ENCODE data around the gene PDCD7.

DNA sequence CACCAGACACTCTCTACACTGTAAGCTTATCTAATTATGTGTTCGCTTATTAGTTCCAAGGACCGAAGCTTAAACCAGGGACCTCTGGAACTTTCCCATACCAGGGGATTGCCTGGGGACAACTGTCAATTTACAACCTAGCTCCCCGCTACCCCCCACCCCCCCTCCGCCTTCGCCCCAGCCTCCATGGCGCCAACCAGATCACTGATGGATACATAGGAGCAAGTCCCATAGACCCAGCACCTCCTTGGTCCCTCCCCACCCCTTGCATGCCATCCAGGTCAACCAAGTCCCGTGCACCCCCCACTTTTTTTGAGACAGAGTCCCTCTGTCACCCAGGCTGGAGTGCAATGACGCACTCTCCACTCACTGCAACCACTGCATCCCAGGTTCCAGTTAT is 930 bp upstream of the PDCD7 start:
- TF ChIP-seq, protein P1, sequence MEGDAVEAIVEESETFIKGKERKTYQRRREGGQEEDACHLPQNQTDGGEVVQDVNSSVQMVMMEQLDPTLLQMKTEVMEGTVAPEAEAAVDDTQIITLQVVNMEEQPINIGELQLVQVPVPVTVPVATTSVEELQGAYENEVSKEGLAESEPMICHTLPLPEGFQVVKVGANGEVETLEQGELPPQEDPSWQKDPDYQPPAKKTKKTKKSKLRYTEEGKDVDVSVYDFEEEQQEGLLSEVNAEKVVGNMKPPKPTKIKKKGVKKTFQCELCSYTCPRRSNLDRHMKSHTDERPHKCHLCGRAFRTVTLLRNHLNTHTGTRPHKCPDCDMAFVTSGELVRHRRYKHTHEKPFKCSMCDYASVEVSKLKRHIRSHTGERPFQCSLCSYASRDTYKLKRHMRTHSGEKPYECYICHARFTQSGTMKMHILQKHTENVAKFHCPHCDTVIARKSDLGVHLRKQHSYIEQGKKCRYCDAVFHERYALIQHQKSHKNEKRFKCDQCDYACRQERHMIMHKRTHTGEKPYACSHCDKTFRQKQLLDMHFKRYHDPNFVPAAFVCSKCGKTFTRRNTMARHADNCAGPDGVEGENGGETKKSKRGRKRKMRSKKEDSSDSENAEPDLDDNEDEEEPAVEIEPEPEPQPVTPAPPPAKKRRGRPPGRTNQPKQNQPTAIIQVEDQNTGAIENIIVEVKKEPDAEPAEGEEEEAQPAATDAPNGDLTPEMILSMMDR (IDR thresholded peaks at IDR 0.05; ENCODE audit: low read depth, low read length) = no peak
- TF ChIP-seq POLR2A (IDR thresholded peaks at IDR 0.05; ENCODE audit: extremely low read depth, insufficient read length) (no peak), MYC (IDR thresholded peaks at IDR 0.05; ENCODE audit: low read depth, low read length) (no peak)
- TF ChIP-seq, protein P2, sequence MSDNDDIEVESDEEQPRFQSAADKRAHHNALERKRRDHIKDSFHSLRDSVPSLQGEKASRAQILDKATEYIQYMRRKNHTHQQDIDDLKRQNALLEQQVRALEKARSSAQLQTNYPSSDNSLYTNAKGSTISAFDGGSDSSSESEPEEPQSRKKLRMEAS (IDR thresholded peaks at IDR 0.05; ENCODE audit: low read depth, low read length) = no peak
